Neuronal stem cell (in vitro differentiated cells): ENCODE data around the gene HINT3.

Source experiments
- DNase-seq: peaks from one replicate; pipeline ENCODE4 v3.0.0-alpha.2; 2013; ENCODE audit warnings: low spot score
- H2AFZ ChIP-seq: one replicate; pipeline ENCODE4 v1.6.1; 2013; ENCODE audit warnings: mild to moderate bottlenecking, low read length, inconsistent platforms
- H2AK5ac ChIP-seq: 2 replicates; pipeline ENCODE4 v1.6.1; 2013; ENCODE audit warnings: low read depth, mild to moderate bottlenecking, inconsistent platforms, low read length, moderate library complexity, mixed read lengths
- H2BK120ac ChIP-seq: 2 replicates; pipeline ENCODE4 v1.6.1; 2013; ENCODE audit warnings: low read depth, mild to moderate bottlenecking, inconsistent platforms, low read length, moderate library complexity, mixed read lengths
- H2BK12ac ChIP-seq: one replicate; pipeline ENCODE4 v1.6.1; 2013; ENCODE audit warnings: low read length, inconsistent platforms
- H2BK15ac ChIP-seq: 2 replicates; pipeline ENCODE4 v1.6.1; 2013; ENCODE audit warnings: mild to moderate bottlenecking, low read length, inconsistent platforms, mixed read lengths
- H2BK5ac ChIP-seq: one replicate; pipeline ENCODE4 v1.6.1; 2013; ENCODE audit warnings: inconsistent platforms, mild to moderate bottlenecking, low read length, moderate library complexity
- H3K14ac ChIP-seq: one replicate; pipeline ENCODE4 v1.6.1; 2013; ENCODE audit warnings: low read length, inconsistent platforms
- H3K18ac ChIP-seq: 2 replicates; pipeline ENCODE4 v1.6.1; 2013; ENCODE audit warnings: low read length, inconsistent platforms
- H3K23ac ChIP-seq: 2 replicates; pipeline ENCODE4 v1.6.1; 2013; ENCODE audit warnings: low read depth, mild to moderate bottlenecking, mixed read lengths, low read length, inconsistent platforms; ENCODE audit not compliant: poor library complexity
- H3K27ac ChIP-seq: replicated peaks from 3 replicates; pipeline ENCODE4 v1.5.1; 2013; ENCODE audit warnings: low read length, inconsistent platforms
- H3K27me3 ChIP-seq, 3 experiments: 2 replicates each; pipeline ENCODE4 v1.6.1; 2013; ENCODE audit warnings: low read length in 3 of 3, mild to moderate bottlenecking in 2 of 3, inconsistent platforms in 1 of 3, low read depth in 1 of 3, mixed read lengths in 1 of 3, moderate library complexity in 1 of 3; ENCODE audit not compliant: control insufficient read depth in 3 of 3, insufficient read depth in 3 of 3
- H3K36me3 ChIP-seq, 2 donors: replicated peaks in 1 of 2; 2 replicates each; pipeline ENCODE4 v1.6.1; 2013; ENCODE audit warnings: low read length in 2 of 2; ENCODE audit not compliant: control insufficient read depth in 2 of 2, insufficient read depth in 2 of 2
- H3K4ac ChIP-seq: 2 replicates; pipeline ENCODE4 v1.6.1; 2013; ENCODE audit warnings: inconsistent platforms, mild to moderate bottlenecking, low read length, moderate library complexity
- H3K4me1 ChIP-seq, 2 donors: 1 replicate in 1 of 2; 2 replicates in 1 of 2; pipeline ENCODE4 v1.6.1; 2013; ENCODE audit warnings: low read length in 2 of 2, low read depth in 1 of 2; ENCODE audit not compliant: control insufficient read depth in 2 of 2, insufficient read depth in 1 of 2
- H3K4me2 ChIP-seq: one replicate; pipeline ENCODE4 v1.6.1; 2013; ENCODE audit warnings: mild to moderate bottlenecking, low read length, inconsistent platforms; ENCODE audit not compliant: insufficient read depth, poor library complexity, severe bottlenecking
- H3K4me3 ChIP-seq, 2 donors: 2 replicates each; pipeline ENCODE4 v1.5.1; 2013; ENCODE audit warnings: low read length in 2 of 2, mild to moderate bottlenecking in 2 of 2, inconsistent platforms in 1 of 2, moderate library complexity in 1 of 2
- H3K79me1 ChIP-seq: one replicate; pipeline ENCODE4 v1.6.1; 2013; ENCODE audit warnings: low read depth, mild to moderate bottlenecking, inconsistent platforms, low read length, moderate library complexity
- H3K9ac ChIP-seq: one replicate; pipeline ENCODE4 v1.6.1; 2013; ENCODE audit warnings: mild to moderate bottlenecking, low read depth, low read length, inconsistent platforms; ENCODE audit not compliant: poor library complexity
- H3K9me3 ChIP-seq, 2 donors: replicated peaks in 1 of 2; 2 replicates each; pipeline versions ENCODE3 to v1.6.1; 2013; ENCODE audit warnings: low read length in 2 of 2, mild to moderate bottlenecking in 2 of 2, inconsistent platforms in 1 of 2, low read depth in 1 of 2, mixed read lengths in 1 of 2, moderate library complexity in 1 of 2; ENCODE audit not compliant: control insufficient read depth in 2 of 2, insufficient read depth in 1 of 2
- H4K8ac ChIP-seq: one replicate; pipeline ENCODE4 v1.6.1; 2013; ENCODE audit warnings: low read depth, mild to moderate bottlenecking, inconsistent platforms, low read length, moderate library complexity
- H4K91ac ChIP-seq: one replicate; pipeline ENCODE4 v1.6.1; 2013; ENCODE audit warnings: low read length, low read depth, mild to moderate bottlenecking, inconsistent platforms; ENCODE audit not compliant: poor library complexity
- WGBS, 2 donors: extraction: QIAGEN DNeasy Blood & Tissue Kit; methylation state at CpG; one replicate each; pipeline ENCODE4 v1.1.7; 2013; ENCODE audit warnings: missing lambda C conversion rate in 2 of 2, mixed read lengths in 1 of 2; ENCODE audit not compliant: insufficient read length in 2 of 2, insufficient replicate concordance in 1 of 2; ENCODE audit errors: extremely low coverage in 2 of 2; 5-methylcytosine and 5-hydroxymethylcytosine counted together

The HINT3 gene

GRCh38 chr6:125943528-125944433 is 12.8 kb upstream of the HINT3 start:
- Histone ChIP-seq H2BK12ac (no peak overlapping the region), H3K4ac (no peak overlapping the region), H2BK120ac (no peak overlapping the region), H2AFZ (no peak overlapping the region), H4K91ac (no peak overlapping the region), H2BK15ac (no peak overlapping the region), H3K18ac (no peak overlapping the region), H3K4me2 (no peak overlapping the region), H3K4me3 (no peak overlapping the region), H3K79me1 (no peaks in the 10 kb centered on the region), H3K27ac (no peak overlapping the region), H3K9ac (no peak overlapping the region), H3K23ac (no peak overlapping the region), H3K27me3 (peaks cover 0 to 30% (median 0%) of the 10 kb centered on the region in 3 experiments), H3K9me3 (no peaks in the 10 kb centered on the region), H2AK5ac (no peak overlapping the region), H4K8ac (no peak overlapping the region), H2BK5ac (no peak overlapping the region), H3K14ac (no peak overlapping the region), H3K4me1 (no peaks in the 10 kb centered on the region), H3K36me3 (no peaks in the 10 kb centered on the region)
- no CpG with 5 or more reads among the region's 4 CpGs for WGBS, 2 donors
- no peak for DNase-seq

DNA sequence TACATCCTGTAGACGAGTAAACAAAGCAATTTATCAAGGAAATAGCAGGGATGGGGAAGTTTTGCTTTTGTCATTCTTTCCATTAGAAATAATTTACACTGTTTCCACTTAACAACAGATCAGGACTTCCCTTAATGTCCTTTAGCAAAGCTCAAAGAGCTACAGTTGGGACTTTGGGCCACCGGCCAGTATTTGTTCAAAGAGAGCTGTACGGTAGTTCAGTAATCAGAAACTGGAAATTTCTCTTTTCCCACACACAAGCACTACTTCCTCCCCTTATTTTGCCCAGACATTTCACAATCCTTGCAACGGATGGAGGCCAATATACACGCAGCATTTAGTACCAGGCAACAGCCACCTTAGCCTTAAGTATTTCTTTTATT is 12.1 kb upstream of the HINT3 start:
- Histone ChIP-seq H2BK12ac (no peak overlapping the region), H2AK5ac (no peak overlapping the region), H4K91ac (no peak overlapping the region), H3K4me2 (no peak overlapping the region), H3K14ac (no peak overlapping the region), H4K8ac (no peak overlapping the region), H3K27ac (no peak overlapping the region), H2BK5ac (no peak overlapping the region), H3K18ac (no peak overlapping the region), H3K9me3 (no peaks in the 10 kb centered on the region), H3K23ac (no peak overlapping the region), H3K36me3 (no peaks in the 10 kb centered on the region), H2BK15ac (no peak overlapping the region), H2BK120ac (no peak overlapping the region), H3K4me3 (no peak overlapping the region), H3K9ac (no peak overlapping the region), H2AFZ (no peak overlapping the region), H3K4me1 (no peaks in the 10 kb centered on the region), H3K27me3 (peaks cover 0 to 30% (median 0%) of the 10 kb centered on the region in 3 experiments), H3K79me1 (no peaks in the 10 kb centered on the region), H3K4ac (no peak overlapping the region)
- WGBS, 2 donors, result no CpG with 5 or more reads among the region's 5 CpGs
- no peak for DNase-seq

DNA sequence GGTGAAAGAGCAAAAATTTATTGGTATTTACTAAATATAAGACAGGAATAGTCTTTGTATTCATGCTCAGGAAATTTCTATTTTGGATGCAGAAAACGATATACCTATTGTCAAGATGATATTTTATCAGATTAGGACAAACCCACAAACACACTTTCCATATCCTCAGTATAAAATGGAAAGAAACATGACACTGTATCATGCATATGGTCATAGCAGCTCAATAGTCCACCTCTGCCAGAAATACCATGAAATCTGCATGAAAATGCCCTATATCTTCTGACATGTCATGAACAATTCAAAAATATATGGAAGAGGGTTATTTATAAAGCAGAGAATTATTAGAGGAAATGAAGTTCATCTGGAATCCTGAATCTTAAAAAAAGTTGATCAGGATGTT is 11.7 kb upstream of the HINT3 start:
- no CpG with 5 or more reads among the region's 1 CpG for WGBS, 2 donors
- no peaks in the 10 kb centered on the region for H3K79me1 ChIP-seq
- no peak overlapping the region for H3K18ac ChIP-seq
- DNase-seq, result no peak
- H4K8ac ChIP-seq, result no peak overlapping the region
- H3K27ac ChIP-seq, result no peak overlapping the region
- no peak overlapping the region for H2BK12ac ChIP-seq
- H3K27me3 ChIP-seq, result peaks cover 0 to 27% (median 0%) of the 10 kb centered on the region in 3 experiments
- H2BK15ac ChIP-seq, result no peak overlapping the region
- no peak overlapping the region for H2BK120ac ChIP-seq
- H4K91ac ChIP-seq, result no peak overlapping the region
- H2BK5ac ChIP-seq, result no peak overlapping the region
- H2AFZ ChIP-seq, result no peak overlapping the region
- H3K4me3 ChIP-seq, result no peak overlapping the region
- H3K23ac ChIP-seq, result no peak overlapping the region
- H3K36me3 ChIP-seq, result no peaks in the 10 kb centered on the region
- H3K9ac ChIP-seq, result no peak overlapping the region
- no peaks in the 10 kb centered on the region for H3K9me3 ChIP-seq
- no peak overlapping the region for H2AK5ac ChIP-seq
- H3K4me2 ChIP-seq, result no peak overlapping the region
- H3K14ac ChIP-seq, result no peak overlapping the region
- H3K4me1 ChIP-seq, result no peaks in the 10 kb centered on the region
- H3K4ac ChIP-seq, result no peak overlapping the region

DNA sequence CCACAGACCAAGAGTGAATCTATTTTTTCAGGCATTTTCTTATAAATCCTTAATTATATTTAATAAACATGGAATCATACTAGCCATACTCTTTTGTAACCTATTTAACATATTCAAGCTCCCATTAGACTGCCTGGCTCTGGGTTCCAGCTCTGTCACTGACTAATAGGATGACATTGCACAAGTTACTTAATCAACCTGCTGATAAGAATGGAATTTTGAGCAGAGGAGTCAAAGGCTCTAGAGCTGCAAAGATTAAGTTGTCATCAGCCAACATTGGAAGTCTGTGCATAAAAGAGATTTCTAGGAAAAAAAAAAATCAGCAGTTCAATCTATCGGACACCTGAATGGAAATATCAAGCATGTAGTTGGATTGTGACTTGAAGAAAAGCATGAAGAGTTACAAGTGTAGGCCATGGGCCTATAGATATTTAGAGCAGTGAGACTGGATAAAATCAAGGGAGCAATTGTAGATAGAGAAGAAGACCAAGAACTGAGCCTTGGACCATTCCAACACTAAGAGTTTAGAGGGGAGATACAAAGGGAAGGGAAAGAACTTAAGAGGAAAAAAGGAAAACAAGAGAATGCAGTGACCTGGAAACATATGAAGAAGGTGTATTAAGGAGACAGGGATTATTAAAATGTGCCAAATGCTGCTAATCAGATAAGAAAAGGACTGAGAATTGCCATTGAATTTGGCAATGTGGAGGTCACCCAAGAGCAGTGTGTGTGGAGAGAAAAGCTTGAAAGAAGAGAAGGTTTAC is 11.0 kb upstream of the HINT3 start:
- Histone ChIP-seq H2AFZ (no peak overlapping the region), H3K14ac (no peak overlapping the region), H3K4me1 (no peaks in the 10 kb centered on the region), H3K4ac (no peak overlapping the region), H3K27ac (no peak overlapping the region), H3K4me3 (no peak overlapping the region), H3K79me1 (no peaks in the 10 kb centered on the region), H3K9me3 (no peaks in the 10 kb centered on the region), H3K36me3 (no peaks in the 10 kb centered on the region), H2BK120ac (no peak overlapping the region), H4K91ac (no peak overlapping the region), H2BK15ac (no peak overlapping the region), H4K8ac (no peak overlapping the region), H3K18ac (no peak overlapping the region), H3K4me2 (no peak overlapping the region), H2BK5ac (no peak overlapping the region), H3K27me3 (peaks cover 0 to 21% (median 0%) of the 10 kb centered on the region in 3 experiments), H2AK5ac (no peak overlapping the region), H2BK12ac (no peak overlapping the region), H3K23ac (no peak overlapping the region), H3K9ac (no peak overlapping the region)
- no CpG with 5 or more reads among the region's 1 CpG for WGBS, 2 donors
- DNase-seq, result no peak
